Bronchial epithelial cell (primary cell): ENCODE data around the gene ACTA1. TPM values are rescaled to one million over a fixed set of nuclear protein-coding genes. Genes with fewer than 3 reads are reported as not detected.
A peak's percentile ranks its signal among the peaks of the same experiment; 100 is the strongest.

ENCODE experiments used
- DNase-seq: peaks from one replicate; pipeline ENCODE4 v3.0.0-alpha.2; 2010; ENCODE audit warnings: low read depth
- FAIRE-seq: peaks from 2 replicates; lab custom pipeline; 2011; peaks lifted over from hg19 to GRCh38; lab: Jason Lieb, UNC
- H3K27me3 ChIP-seq: 2 replicates; pipeline ENCODE4 v1.5.1; 2011; ENCODE audit warnings: low read length; ENCODE audit not compliant: control insufficient read depth, insufficient read depth
- H3K36me3 ChIP-seq: 2 replicates; pipeline ENCODE4 v1.5.1; 2011; ENCODE audit warnings: low read length; ENCODE audit not compliant: control insufficient read depth, insufficient read depth
- H3K4me3 ChIP-seq: 2 replicates; pipeline ENCODE4 v1.5.1; 2011; ENCODE audit warnings: mild to moderate bottlenecking, low read depth, low read length, control low read depth
- CTCF ChIP-seq: IDR thresholded peaks from 2 replicates; pipeline ENCODE4 v1.5.1; 2011; ENCODE audit warnings: mild to moderate bottlenecking, moderate library complexity, low read length, control low read depth, inconsistent platforms; ENCODE audit not compliant: insufficient read depth, severe bottlenecking
- total RNA-seq: library from RNA; depleted of rRNA; stranded (reverse); fragments of >200 nt; gene quantifications from 2 replicates; pipeline ENCODE4 v1.2.1, GENCODE V29; 2014

The ACTA1 gene
- total RNA-seq, 1 donor from 2014 or later: not detected

- H3K4me3 ChIP-seq: no peak overlapping the region
- no peak for DNase-seq
- no peak for TF ChIP-seq CTCF
- no peak for FAIRE-seq
- H3K36me3 ChIP-seq: no peaks in the 10 kb centered on the region
- no peaks in the 10 kb centered on the region for H3K27me3 ChIP-seq
Observed at GRCh38 chr1:229385853-229386456, 47.9 kb downstream of the ACTA1 start.

DNA sequence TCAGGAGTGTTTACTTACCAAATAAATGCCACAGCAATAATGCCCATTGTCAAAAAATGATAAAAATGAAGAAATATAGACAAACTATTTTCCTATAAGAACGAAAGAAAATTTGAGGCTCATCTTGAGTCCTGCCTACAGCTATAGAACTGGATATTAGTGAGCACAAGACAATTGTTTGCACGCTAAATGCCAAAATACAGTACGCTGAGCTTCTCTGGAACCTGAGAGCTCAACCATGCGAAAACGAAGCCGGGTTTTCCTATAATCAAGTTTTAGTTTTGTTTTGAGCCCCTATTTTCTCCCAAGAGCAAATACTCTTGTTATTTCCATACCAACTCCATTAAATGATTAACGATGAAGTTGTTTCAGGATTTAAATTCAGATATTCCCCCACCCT, 49.1 kb downstream of the ACTA1 start:
- TF ChIP-seq CTCF: no peak
- no peaks in the 10 kb centered on the region for H3K27me3 ChIP-seq
- FAIRE-seq (no peak), DNase-seq (no peak)
- H3K36me3 ChIP-seq: no peaks in the 10 kb centered on the region
- no peak overlapping the region for H3K4me3 ChIP-seq

- no peak overlapping the region for H3K4me3 ChIP-seq
- no peak for TF ChIP-seq CTCF
- DNase-seq: peak; percentile 27
Observed at GRCh38 chr1:229383961-229384360, 49.9 kb downstream of the ACTA1 start.

DNA sequence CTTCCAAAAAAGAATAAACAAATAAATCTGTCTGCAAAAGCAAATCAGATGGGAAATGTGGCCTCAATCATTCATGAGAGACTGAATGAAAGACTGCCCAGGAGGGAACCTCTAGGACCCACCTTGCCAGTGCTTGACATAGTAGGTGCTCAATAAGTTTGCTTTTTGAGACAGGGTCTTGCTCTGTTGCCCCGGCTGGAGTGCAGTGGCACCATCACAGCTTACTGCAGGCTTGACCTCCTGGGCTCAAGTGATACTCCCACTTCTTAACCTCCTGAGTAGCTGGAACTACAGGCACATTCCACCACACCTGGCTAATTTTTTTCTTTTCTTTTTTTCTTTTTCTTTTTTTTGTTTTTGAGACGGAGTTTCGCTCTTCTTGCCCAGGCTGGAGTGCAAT, 50.7 kb downstream of the ACTA1 start:
- no peaks in the 10 kb centered on the region for H3K27me3 ChIP-seq
- no peak for TF ChIP-seq CTCF
- no peak for FAIRE-seq
- DNase-seq: no peak
- H3K4me3 ChIP-seq: no peak overlapping the region
- no peaks in the 10 kb centered on the region for H3K36me3 ChIP-seq

More at GRCh38 chr1:229383961-229384360, 49.9 kb downstream of the ACTA1 start:
- H3K27me3 ChIP-seq: no peaks in the 10 kb centered on the region
- FAIRE-seq: no peak
- no peaks in the 10 kb centered on the region for H3K36me3 ChIP-seq

Other genes with a start within 250 kb of the ACTA1 start
- gene RAB4A, start 163.0 kb downstream of the ACTA1 start, total RNA-seq: 33.4 and 39.0 TPM in 2 replicates
- 7.6 and 10.1 TPM in 2 replicates for gene CCSAP, start 91.0 kb downstream of the ACTA1 start, total RNA-seq
- 22.7 and 23.4 TPM in 2 replicates for gene NUP133, start 74.2 kb upstream of the ACTA1 start, total RNA-seq
- gene ABCB10, start 124.6 kb upstream of the ACTA1 start, total RNA-seq: 13.6 and 17.6 TPM in 2 replicates
- 18.4 and 20.7 TPM in 2 replicates for gene TAF5L, start 192.0 kb upstream of the ACTA1 start, total RNA-seq
- 7.7 and 15.3 TPM in 2 replicates for gene URB2, start 192.2 kb upstream of the ACTA1 start, total RNA-seq